ENCODE data around the gene SUPV3L1. TPM values are rescaled to one million over a fixed set of nuclear protein-coding genes. Genes with fewer than 3 reads are reported as not detected.

The SUPV3L1 gene
- polyA plus RNA-seq, 1 donor from 2014 or later = 33.3 TPM

- Histone ChIP-seq H3K9me2 (ENCODE audit: insufficient read depth, low read length) (no peaks in the 10 kb centered on the region), H3F3A (ENCODE audit: insufficient read depth, low read length, poor library complexity, severe bottlenecking) (no peaks in the 10 kb centered on the region), H3K9me3 (ENCODE audit: low read length) (no peaks in the 10 kb centered on the region), H2AFZ (ENCODE audit: low read depth, low read length) (no peak overlapping the region), H3K27me3 (ENCODE audit: insufficient read depth, low read depth, low read length) (no peaks in the 10 kb centered on the region), H3K79me2 (replicated peaks; ENCODE audit: insufficient read depth, low read length) (peaks cover 23% of the 10 kb centered on the region), H3K36me3 (ENCODE audit: insufficient read depth, low read length) (no peaks in the 10 kb centered on the region), H3K27ac (ENCODE audit: low read length) (no peak overlapping the region), H3K4me3 (ENCODE audit: low read length) (no peak overlapping the region), H4K20me1 (ENCODE audit: insufficient read depth) (no peaks in the 10 kb centered on the region), H3K4me2 (ENCODE audit: low read length) (no peak overlapping the region), H3K9ac (ENCODE audit: low read length) (no peak overlapping the region)
- TF ChIP-seq EP300 (conservative IDR thresholded peaks at IDR 0.05; ENCODE audit: poor library complexity, severe bottlenecking) (no peak), CTCF (IDR thresholded peaks at IDR 0.05; ENCODE audit: poor library complexity, severe bottlenecking) (no peak), SMC3 (conservative IDR thresholded peaks at IDR 0.05; ENCODE audit: poor library complexity) (no peak), MXI1 (conservative IDR thresholded peaks at IDR 0.05; ENCODE audit: poor library complexity, severe bottlenecking) (no peak), REST (IDR thresholded peaks at IDR 0.05; ENCODE audit: borderline replicate concordance) (no peak), POLR2AphosphoS5 (IDR thresholded peaks at IDR 0.05) (no peak), TAF1 (IDR thresholded peaks at IDR 0.05; ENCODE audit: low read depth) (no peak), RAD21 (conservative IDR thresholded peaks at IDR 0.05) (no peak), EZH2 (IDR thresholded peaks at IDR 0.05; ENCODE audit: borderline replicate concordance, insufficient read depth, low read length, poor library complexity, severe bottlenecking) (no peak)
Measured at GRCh38 chr10:69145864-69146263, 34.2 kb upstream of the SUPV3L1 start.

GRCh38 chr10:69146759-69147158 lies 33.3 kb upstream of the SUPV3L1 start:
- H3K9me2 ChIP-seq (ENCODE audit: insufficient read depth, low read length) = no peaks in the 10 kb centered on the region
- no peak overlapping the region for H2AFZ ChIP-seq (ENCODE audit: low read depth, low read length)
- no peaks in the 10 kb centered on the region for H4K20me1 ChIP-seq (ENCODE audit: insufficient read depth)
- peaks cover 23% of the 10 kb centered on the region for H3K79me2 ChIP-seq (replicated peaks; ENCODE audit: insufficient read depth, low read length)
- H3K9ac ChIP-seq (ENCODE audit: low read length) = no peak overlapping the region
- H3K4me2 ChIP-seq (ENCODE audit: low read length) = no peak overlapping the region
- no peak for TF ChIP-seq SMC3 (conservative IDR thresholded peaks at IDR 0.05; ENCODE audit: poor library complexity)
- no peak for TF ChIP-seq RAD21 (conservative IDR thresholded peaks at IDR 0.05)
- no peak for TF ChIP-seq REST (IDR thresholded peaks at IDR 0.05; ENCODE audit: borderline replicate concordance)
- TF ChIP-seq EZH2 (IDR thresholded peaks at IDR 0.05; ENCODE audit: borderline replicate concordance, insufficient read depth, low read length, poor library complexity, severe bottlenecking) = no peak
- no peak for TF ChIP-seq TAF1 (IDR thresholded peaks at IDR 0.05; ENCODE audit: low read depth)
- H3F3A ChIP-seq (ENCODE audit: insufficient read depth, low read length, poor library complexity, severe bottlenecking) = no peaks in the 10 kb centered on the region
- H3K9me3 ChIP-seq (ENCODE audit: low read length) = no peaks in the 10 kb centered on the region
- H3K36me3 ChIP-seq (ENCODE audit: insufficient read depth, low read length) = no peaks in the 10 kb centered on the region
- no peak overlapping the region for H3K27ac ChIP-seq (ENCODE audit: low read length)
- H3K4me3 ChIP-seq (ENCODE audit: low read length) = no peak overlapping the region
- no peaks in the 10 kb centered on the region for H3K27me3 ChIP-seq (ENCODE audit: insufficient read depth, low read depth, low read length)
